GM15510 (cell line): Measurements from ENCODE around the gene ALG12.

Experiments
- POLR2A ChIP-seq: IDR thresholded peaks from 3 replicates; pipeline ENCODE4 v1.6.1; 2011; ENCODE audit warnings: borderline replicate concordance; ENCODE audit not compliant: insufficient read length; ENCODE audit errors: extremely low read depth

ALG12 gene

DNA sequence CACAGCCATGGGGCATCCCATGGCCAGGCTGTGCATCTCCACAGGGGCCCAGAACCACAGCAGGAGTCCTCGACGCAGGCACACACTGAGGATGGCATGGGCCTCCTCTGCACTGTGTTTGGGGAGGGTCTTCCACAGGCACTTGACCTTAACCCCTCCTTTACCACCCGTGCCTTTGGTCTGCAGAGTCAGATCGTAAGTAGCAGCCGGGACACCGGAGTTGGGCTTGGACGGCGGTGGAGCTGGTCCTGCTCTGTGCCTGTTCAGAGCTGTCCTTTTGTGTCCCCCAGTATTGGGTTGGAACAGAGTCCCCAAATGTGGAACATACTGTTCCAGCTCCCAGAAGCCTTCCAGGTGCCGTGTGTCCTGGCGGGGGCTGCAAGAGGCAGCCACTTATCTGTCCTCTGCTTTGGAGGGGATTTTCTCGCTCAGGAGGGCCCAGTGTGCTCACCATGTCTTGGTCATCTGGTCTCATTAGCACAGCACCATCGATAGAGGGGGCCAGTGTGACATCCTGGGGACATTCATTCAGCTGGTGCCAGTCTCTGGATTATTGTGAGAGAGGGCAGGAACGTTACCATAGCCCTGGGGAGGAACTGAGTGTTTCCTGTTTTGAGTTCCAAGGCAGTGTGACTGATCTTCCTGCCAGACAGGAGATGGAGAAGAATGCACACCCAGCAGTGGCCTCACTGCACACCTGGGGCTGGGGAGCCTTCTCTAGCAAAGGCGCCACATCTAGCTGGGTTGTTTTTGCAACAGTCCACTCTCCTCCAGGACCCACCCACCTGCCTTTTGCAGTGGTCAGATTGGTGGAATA, 12.6 kb upstream of the ALG12 start:
- no peak for TF ChIP-seq POLR2A

DNA sequence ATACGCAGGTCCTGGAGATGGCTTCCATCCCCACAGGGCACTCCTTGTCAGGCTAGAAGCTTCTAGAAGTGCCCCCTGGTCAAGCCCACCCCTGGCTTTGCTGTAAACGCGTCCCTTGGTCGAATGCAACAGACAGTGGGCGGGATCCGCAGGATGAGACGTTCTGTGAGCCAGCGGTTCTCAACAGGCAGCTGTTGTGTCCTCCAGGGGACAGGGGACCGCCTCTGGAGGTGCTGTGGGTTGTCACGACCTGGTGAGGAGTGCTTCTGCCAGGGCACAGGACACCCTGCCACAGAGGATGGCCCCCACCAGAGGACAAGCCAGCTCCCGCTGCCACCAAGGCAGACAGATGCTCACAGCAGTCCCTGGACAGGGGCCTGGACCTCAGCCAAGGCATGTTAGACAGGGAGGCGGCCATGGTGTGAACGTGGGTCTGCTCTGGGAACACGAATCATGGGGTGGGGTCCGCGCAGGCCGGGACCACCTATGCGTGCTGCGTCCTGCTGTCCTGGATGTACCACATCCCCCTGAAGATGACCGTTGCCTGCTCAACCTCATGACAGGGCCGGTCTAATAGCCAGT, 11.8 kb upstream of the ALG12 start:
- no peak for TF ChIP-seq POLR2A

DNA sequence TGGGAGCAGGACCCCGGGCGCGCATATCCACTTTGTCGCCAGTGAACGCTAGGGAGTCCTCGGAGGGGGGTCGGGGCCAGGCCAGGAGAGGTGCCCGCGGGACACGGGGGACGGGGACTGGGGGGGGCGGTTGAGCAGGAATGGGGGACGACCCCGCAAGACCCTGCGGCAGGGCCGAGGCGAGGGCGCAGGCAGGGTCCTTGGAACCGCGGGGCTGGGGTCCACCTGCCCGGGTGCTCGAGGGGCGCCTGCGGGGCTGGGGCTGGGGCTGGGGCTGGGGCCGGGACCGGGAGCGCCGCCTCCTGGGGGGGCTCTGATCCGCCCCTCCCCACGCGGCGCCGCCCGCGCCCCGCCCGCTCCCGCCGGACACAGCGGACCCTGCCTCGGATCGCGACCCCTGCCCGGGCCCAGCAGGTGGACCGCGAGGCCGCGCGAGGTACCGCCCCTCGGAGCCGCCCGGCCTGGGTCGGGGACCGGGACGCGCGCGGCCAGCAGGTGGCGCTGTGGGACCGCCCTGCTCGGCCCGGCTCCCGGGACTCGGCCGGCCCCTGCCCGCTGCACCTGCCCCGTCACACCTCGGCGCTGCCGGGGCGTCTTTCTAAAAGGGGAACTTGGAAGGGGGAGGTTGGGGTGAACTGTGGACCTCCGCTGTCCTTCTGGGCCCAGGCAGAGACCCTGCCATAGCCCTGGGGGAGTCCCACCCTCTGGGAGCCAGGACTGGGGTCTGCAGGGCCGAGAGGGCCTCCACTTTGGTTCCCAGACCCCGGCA, 11.2 kb upstream of the ALG12 start:
- TF ChIP-seq POLR2A, result no peak

DNA sequence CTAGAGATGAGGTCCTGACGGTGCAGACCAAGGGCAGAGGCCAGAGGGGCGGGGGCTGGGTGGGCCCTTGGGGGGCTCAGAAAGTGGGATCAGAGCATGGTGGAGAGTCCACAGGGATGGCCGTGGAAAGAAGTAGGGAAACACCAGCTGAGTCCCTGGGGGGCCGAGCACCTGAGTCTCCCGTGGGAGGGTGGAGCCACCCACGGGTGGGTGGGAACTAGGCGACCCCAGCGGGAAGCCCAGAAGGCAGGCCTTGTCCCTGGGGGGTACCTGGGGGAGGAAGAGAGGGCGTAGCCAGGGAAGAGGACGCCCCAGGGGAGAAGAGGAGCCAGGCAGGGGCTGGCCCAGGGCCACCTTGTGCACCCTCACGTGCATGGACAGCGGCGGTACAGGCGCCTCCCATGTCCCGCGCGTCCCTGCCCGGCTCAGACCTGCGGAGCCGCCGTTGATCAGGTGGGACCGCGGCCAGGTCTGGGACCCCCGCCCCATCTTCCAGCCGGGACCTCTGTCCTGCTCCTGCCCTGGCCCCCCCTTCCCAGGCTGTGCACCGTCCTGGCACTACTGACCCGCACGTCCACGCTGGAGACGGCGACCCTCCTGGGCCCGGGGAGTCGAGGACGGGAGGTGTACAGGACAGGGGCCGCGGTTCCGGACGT, 10.4 kb upstream of the ALG12 start:
- TF ChIP-seq POLR2A, result peak; percentile 2

DNA sequence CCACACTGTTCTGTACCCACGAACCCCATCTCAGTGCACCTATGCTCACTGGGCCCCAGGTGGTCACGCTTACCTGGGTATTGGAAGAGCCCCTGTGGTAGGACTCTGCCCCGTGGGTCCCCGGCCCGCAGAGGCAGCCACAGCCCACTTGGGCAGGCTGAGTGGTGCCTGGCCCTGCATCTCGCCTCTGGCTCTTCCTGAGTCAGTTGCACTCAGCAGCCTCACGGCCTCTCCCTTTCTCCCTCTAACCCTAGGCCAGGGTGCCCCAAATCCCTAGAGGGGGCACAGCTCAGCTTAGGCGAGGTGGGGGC, 9.9 kb upstream of the ALG12 start:
- peak; percentile 15 for TF ChIP-seq POLR2A

DNA sequence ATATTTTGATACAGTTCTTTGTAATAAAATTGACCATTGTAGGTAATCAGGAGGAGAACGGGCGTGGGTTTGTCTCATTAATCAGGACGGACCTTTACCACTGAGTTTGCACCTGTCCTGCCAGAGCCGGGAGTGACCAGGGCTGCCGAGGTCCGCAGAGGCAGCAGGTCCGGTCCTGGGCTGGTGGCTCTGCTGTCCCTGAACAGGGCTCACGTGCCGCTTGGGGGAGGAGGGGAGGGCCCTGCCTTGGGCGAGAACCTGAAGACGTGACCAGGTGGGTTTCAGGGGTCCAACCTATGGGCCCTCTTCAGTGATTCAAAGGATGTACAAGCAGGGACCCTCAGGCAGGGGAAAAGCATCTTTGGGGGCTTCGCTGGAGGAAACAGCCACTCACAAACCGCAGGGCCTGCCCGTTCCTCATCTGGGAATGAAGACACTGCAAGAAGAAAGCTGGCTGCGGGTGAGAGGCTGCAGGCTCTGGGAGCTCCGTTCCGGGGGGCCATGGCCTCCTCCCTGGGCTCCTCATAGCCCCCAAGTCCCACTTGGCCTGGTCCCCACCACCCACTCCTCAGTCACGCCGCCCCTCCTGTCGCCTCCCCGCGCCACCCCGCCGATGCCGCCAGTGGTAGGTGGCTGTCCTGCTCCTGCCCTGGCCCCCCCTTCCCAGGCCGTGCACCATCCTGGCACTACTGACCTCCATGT, 9.4 kb upstream of the ALG12 start:
- TF ChIP-seq POLR2A, result no peak

DNA sequence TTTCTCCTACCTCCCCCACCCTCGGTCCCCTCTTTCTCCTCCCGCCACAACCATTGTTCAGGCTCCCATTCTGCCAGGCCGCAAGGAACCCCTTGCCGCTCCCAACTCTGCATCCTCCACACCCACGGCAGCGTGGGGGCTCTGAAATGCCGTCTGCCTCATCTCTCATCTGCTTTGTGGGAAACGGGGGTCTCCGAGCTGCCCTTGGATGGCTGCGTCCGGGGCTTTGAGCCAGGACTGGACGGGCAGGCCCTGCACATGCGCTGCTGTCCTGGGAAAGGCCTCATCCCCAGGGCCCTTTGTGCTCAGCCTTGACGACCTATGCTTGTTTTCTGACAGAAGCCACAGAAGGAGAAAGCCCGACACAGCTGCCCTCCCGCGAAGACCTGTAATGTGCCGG, 8.7 kb upstream of the ALG12 start:
- TF ChIP-seq POLR2A, result no peak

DNA sequence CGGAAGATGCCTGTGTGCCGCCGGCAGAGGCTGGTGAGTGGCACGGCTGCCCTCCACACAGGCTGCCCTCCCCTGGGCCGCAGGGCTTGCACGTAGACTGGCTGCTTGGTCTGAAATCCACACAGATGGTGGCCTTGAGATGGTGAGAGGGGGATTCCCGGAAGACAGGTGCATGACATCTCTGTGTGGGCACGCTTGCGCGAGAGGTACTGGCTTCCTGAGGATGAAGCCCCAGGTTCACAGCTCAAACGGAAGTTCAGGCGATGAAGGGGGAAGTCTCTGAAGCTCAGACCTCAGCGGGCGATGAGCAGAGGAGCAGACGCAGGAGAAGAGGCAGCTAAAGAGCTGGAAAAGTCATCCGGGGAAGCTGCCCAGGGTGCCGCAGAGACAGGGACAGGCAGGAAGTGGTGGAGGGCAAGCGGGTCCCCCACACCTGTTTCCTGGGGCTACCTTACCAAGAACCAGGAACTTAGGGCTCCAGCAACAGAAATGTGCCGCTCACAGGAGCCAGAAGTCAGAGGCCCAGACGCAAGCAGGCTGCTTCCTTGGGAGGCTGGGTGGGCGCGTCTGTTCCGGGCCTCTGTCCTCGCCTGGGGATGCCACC, 7.4 kb upstream of the ALG12 start:
- TF ChIP-seq POLR2A, result peak; percentile 54

DNA sequence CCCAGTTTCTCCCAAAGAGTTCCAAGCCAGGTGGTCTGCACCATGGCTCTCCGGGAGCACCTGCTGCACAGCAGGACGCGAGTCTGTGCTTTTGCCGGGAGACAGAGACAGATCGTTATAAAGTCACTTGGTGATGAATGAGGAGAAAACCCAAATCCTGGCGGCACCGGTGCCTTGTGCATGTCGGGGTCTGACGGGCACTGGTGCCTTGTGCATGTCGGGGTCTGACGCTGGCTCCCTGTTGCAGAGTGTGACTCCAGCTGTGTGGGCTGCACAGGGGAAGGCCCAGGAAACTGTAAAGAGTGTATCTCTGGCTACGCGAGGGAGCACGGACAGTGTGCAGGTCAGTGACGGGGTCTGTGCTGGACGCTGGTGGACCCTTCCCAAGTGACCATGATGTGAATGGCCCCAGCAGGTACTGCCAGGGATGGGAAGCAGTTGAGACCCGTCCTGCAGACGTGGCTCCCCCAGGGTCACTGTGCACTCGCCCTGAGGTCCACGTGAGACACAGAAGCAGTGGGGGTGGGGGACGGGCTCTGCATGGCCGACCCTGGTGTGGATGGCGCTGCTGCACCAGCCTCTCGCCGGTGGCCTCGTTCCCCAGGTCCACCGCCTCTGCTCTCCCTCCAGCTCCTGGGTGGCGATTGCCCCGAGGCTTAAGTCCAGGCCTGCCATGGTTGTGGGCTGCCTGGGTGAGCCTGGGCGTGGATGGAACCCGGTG, 6.0 kb upstream of the ALG12 start:
- no peak for TF ChIP-seq POLR2A

DNA sequence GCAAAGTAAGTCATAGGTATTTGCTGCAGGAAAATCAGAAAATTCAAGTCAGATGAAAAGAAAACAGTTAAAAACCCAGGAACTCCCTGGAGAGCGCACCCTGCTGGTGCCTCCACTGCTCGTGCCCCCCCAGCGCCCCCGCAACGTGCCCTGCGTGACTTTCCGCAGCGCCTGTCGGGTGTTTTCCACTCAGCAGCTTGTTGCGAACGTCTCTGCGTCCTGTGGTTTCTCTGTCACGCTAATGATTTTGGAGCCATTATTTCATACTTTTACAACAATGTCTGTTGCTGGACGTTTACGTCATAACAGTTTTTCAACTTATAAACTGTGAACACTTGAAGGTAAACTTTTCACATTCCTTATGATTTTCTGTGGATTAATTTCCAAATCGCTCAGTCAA, 5.2 kb upstream of the ALG12 start:
- TF ChIP-seq POLR2A, result no peak

DNA sequence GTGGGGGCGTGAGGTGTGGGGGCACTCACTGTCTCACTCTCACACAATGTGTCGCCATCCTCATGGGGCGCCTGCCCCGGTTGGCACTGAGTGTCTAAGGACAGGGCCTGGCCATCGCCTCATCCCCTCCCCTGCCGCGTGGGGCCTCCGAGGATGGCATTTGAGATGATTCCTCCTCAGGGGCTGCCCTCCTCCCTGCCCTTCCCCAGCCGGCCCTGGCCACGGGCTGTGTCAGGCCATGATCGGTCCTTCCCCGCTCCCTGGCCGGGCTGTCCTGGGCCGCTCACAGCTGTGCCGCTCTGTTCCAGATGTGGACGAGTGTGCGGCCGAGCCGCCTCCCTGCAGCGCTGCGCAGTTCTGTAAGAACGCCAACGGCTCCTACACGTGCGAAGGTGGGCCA, 4.7 kb upstream of the ALG12 start:
- TF ChIP-seq POLR2A, result no peak

DNA sequence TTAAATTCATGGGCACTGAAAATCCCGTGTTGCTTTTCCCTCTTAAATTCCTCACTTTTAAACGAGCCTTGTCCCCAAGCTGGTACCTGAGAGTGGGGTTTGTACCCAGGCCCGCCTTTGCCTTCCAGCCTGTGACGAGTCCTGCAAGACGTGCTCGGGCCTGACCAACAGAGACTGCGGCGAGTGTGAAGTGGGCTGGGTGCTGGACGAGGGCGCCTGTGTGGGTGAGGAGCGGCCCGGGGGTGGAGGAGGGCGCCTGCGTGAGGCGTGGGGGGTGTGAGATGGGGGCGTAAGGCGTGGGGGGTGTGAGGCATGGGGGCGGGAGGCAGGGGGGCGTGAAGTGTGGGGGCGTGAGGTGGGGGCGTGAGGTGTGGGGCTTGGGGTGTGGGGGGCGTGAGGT, 4.2 kb upstream of the ALG12 start:
- TF ChIP-seq POLR2A, result no peak

DNA sequence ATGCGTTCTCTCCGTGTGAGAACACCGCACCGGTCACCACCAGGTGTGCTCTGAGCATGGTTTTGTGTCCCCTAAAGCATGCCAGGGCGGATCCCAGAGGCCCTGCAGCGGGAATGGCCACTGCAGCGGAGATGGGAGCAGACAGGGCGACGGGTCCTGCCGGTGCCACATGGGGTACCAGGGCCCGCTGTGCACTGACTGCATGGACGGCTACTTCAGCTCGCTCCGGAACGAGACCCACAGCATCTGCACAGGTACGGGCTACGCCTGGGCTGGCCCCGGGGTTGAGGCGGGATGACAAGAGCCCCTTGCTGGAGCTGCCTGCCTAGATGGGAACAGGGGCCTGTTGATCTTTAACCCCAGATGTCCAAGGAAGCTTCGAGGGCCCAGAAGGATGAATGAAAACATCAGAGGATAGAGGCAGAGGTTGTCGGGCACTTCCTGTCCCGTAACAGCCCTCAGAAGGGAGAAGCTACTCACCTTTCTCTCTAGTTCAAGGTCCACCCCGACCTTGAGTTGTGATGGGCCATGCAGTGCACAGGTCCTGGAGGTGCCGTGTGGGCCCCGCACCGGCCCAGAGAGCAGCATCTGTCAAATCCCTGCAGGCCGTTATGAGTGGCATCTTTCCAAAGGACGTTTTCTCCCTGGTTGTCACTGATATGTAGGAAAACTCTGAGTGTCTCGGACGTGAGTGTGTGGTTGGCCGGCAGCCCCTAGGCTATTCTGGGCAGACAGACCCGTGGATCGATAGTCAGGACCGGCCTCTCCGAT, 3.5 kb upstream of the ALG12 start:
- no peak for TF ChIP-seq POLR2A

DNA sequence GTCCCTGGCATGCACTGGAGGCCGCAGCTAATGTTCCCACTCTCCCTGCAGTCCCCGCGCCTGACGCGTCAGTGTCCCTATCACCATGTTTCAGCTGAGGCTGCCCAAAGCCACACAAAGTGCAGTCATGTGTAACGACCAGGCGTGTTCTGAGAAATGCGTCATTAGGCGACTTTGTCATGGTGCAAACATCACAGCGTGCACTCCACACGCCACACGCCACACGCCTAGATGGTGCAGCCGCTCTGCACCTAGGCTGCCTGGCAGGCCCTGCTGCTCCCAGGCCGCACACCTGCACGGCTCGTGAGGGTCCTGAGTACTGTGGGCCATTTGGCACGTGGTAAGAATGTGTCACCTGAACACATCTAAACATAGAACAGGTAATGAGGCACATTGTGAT, 2.6 kb upstream of the ALG12 start:
- TF ChIP-seq POLR2A, result no peak
